HG02571 (cell line): ENCODE results near the gene LRP1B.
"Not testable (repeated sequence)": the region's sequence is repeated elsewhere in the genome, so short reads cannot be mapped to it uniquely, and the experiment has no call there.

ENCODE experiments used
- ATAC-seq: cut with Tn5 transposase; IDR thresholded peaks from one replicate; pipeline ENCODE4 v1.9.1; 2021; ENCODE audit warnings: mild to moderate bottlenecking, moderate library complexity; ENCODE audit not compliant: unreplicated experiment

LRP1B gene

GRCh38 chr2:141201016-141201565 lies 929.7 kb downstream of the LRP1B start:
- ATAC-seq, result no peak

- ATAC-seq, result no peak
Observed at GRCh38 chr2:141200191-141200590, 930.6 kb downstream of the LRP1B start.

- no peak for ATAC-seq
Observed at GRCh38 chr2:141199711-141200110, 931.1 kb downstream of the LRP1B start.

- no peak for ATAC-seq
Observed at GRCh38 chr2:141195087-141195486, 935.7 kb downstream of the LRP1B start.

GRCh38 chr2:141187075-141187439 lies 943.8 kb downstream of the LRP1B start:
- no peak for ATAC-seq

GRCh38 chr2:141186413-141187074 lies 944.3 kb downstream of the LRP1B start:
- no peak for ATAC-seq

GRCh38 chr2:141182246-141182645 lies 948.6 kb downstream of the LRP1B start:
- no peak for ATAC-seq

- ATAC-seq, result not testable (repeated sequence)
Observed at GRCh38 chr2:141169117-141169516, 961.7 kb downstream of the LRP1B start.

- ATAC-seq, result no peak
Observed at GRCh38 chr2:141162314-141162713, 968.5 kb downstream of the LRP1B start.

- no peak for ATAC-seq
Observed at GRCh38 chr2:141151611-141152286, 979.1 kb downstream of the LRP1B start.

- no peak for ATAC-seq
Observed at GRCh38 chr2:141142025-141142424, 988.8 kb downstream of the LRP1B start.

GRCh38 chr2:141137122-141137693 lies 993.6 kb downstream of the LRP1B start:
- no peak for ATAC-seq

GRCh38 chr2:141133883-141134282 lies 996.9 kb downstream of the LRP1B start:
- ATAC-seq, result no peak

- no peak for ATAC-seq
Observed at GRCh38 chr2:141125432-141125831, 1005.4 kb downstream of the LRP1B start.

GRCh38 chr2:141118836-141119235 lies 1012.0 kb downstream of the LRP1B start:
- ATAC-seq, result no peak

GRCh38 chr2:141113301-141113700 lies 1017.5 kb downstream of the LRP1B start:
- no peak for ATAC-seq

GRCh38 chr2:141109633-141110032 lies 1021.2 kb downstream of the LRP1B start:
- no peak for ATAC-seq

- no peak for ATAC-seq
Observed at GRCh38 chr2:141105763-141106162, 1025.1 kb downstream of the LRP1B start.

- no peak for ATAC-seq
Observed at GRCh38 chr2:141103216-141103615, 1027.6 kb downstream of the LRP1B start.

- ATAC-seq, result no peak
Observed at GRCh38 chr2:141079231-141079630, 1051.6 kb downstream of the LRP1B start.

GRCh38 chr2:141075753-141076152 lies 1055.1 kb downstream of the LRP1B start:
- ATAC-seq, result no peak

GRCh38 chr2:141068053-141068682 lies 1062.6 kb downstream of the LRP1B start:
- no peak for ATAC-seq
